IgD-negative memory B cell (primary cell): Measurements from ENCODE around the gene SLC25A40. TPM values are rescaled to one million over a fixed set of nuclear protein-coding genes. Genes with fewer than 3 reads are reported as not detected.
"Not testable (repeated sequence)": the region's sequence is repeated elsewhere in the genome, so short reads cannot be mapped to it uniquely, and the experiment has no call there.

Source experiments
- H3K27ac Mint-ChIP-seq, 3 donors: one replicate each; pipeline ENCODE4 v1.8.0; 2020 to 2022; ENCODE audit warnings: mild to moderate bottlenecking in 3 of 3, mixed read lengths in 3 of 3, moderate library complexity in 1 of 3
- H3K27me3 Mint-ChIP-seq: one replicate; pipeline ENCODE4 v1.8.0; 2021; ENCODE audit warnings: mixed read lengths
- H3K36me3 Mint-ChIP-seq: one replicate; pipeline ENCODE4 v1.8.0; 2020; ENCODE audit warnings: mild to moderate bottlenecking, mixed read lengths
- H3K4me1 Mint-ChIP-seq, 3 donors: one replicate each; pipeline ENCODE4 v1.8.0; 2020 to 2022; ENCODE audit warnings: mixed read lengths in 3 of 3, mild to moderate bottlenecking in 1 of 3
- H3K4me3 Mint-ChIP-seq, 4 donors: one replicate each; pipeline ENCODE4 v1.8.0; 2020 to 2022; ENCODE audit warnings: mild to moderate bottlenecking in 4 of 4, mixed read lengths in 4 of 4, moderate library complexity in 3 of 4
- H3K9me3 Mint-ChIP-seq, 3 donors: one replicate each; pipeline ENCODE4 v1.8.0; 2020 to 2021; ENCODE audit warnings: mixed read lengths in 3 of 3, mild to moderate bottlenecking in 1 of 3
- polyA plus RNA-seq: library from polyadenylated mRNA; unstranded; fragments of 300-500 nt; fragmentation: Illumina TruSeq; gene quantifications from one replicate; pipeline ENCODE4 v1.2.3, GENCODE V29; 2021

SLC25A40 gene
- polyA plus RNA-seq, 1 donor from 2014 or later: 15.7 TPM

- Mint-ChIP-seq H3K9me3 (peaks cover 0 to 4% (median 2%) of the 10 kb centered on the region in 3 donors), H3K27ac (peak overlapping the region in 1 of 3 donors; percentile 0), H3K36me3 (peaks cover 5% of the 10 kb centered on the region), H3K4me1 (no peaks in the 10 kb centered on the region), H3K4me3 (no peak overlapping the region), H3K27me3 (no peaks in the 10 kb centered on the region)
Observed at GRCh38 chr7:87833130-87833529, 43.0 kb downstream of the SLC25A40 start.

GRCh38 chr7:87831097-87831496, 45.1 kb downstream of the SLC25A40 start:
- H3K27me3 Mint-ChIP-seq: no peaks in the 10 kb centered on the region
- H3K36me3 Mint-ChIP-seq: peaks cover 6% of the 10 kb centered on the region
- H3K4me3 Mint-ChIP-seq: no peak overlapping the region
- H3K9me3 Mint-ChIP-seq: peaks cover 0 to 13% (median 8%) of the 10 kb centered on the region in 3 donors
- H3K27ac Mint-ChIP-seq: no peak overlapping the region
- no peaks in the 10 kb centered on the region for H3K4me1 Mint-ChIP-seq

- H3K9me3 Mint-ChIP-seq: peaks cover 2 to 30% (median 12%) of the 10 kb centered on the region in 3 donors
- H3K36me3 Mint-ChIP-seq, H3K4me1 Mint-ChIP-seq, H3K4me3 Mint-ChIP-seq, H3K27me3 Mint-ChIP-seq, H3K27ac Mint-ChIP-seq: not testable (repeated sequence)
Observed at GRCh38 chr7:87828383-87828782, 47.8 kb downstream of the SLC25A40 start.

- not testable (repeated sequence) for H3K4me3 Mint-ChIP-seq, H3K27me3 Mint-ChIP-seq
- H3K9me3 Mint-ChIP-seq: peaks cover 2 to 30% (median 12%) of the 10 kb centered on the region in 3 donors
Observed at GRCh38 chr7:87825369-87825768, 50.8 kb downstream of the SLC25A40 start.

GRCh38 chr7:87822056-87822455, 54.1 kb downstream of the SLC25A40 start:
- H3K4me1 Mint-ChIP-seq, H3K4me3 Mint-ChIP-seq, H3K27ac Mint-ChIP-seq, H3K36me3 Mint-ChIP-seq, H3K27me3 Mint-ChIP-seq: not testable (repeated sequence)
- H3K9me3 Mint-ChIP-seq: peaks cover 2 to 26% (median 10%) of the 10 kb centered on the region in 3 donors

More at GRCh38 chr7:87825369-87825768, 50.8 kb downstream of the SLC25A40 start:
- H3K4me1 Mint-ChIP-seq, H3K27ac Mint-ChIP-seq, H3K36me3 Mint-ChIP-seq: not testable (repeated sequence)

- H3K4me1 Mint-ChIP-seq: peaks cover 0 to 2% (median 0%) of the 10 kb centered on the region in 3 donors
- no peaks in the 10 kb centered on the region for H3K36me3 Mint-ChIP-seq
- H3K27me3 Mint-ChIP-seq: peaks cover 1% of the 10 kb centered on the region
- H3K9me3 Mint-ChIP-seq: no peaks in the 10 kb centered on the region
- no peak overlapping the region for H3K4me3 Mint-ChIP-seq
- H3K27ac Mint-ChIP-seq: no peak overlapping the region
Observed at GRCh38 chr7:87818336-87818735, 57.8 kb downstream of the SLC25A40 start.

GRCh38 chr7:87816389-87816788, 59.8 kb downstream of the SLC25A40 start:
- peaks cover 1% of the 10 kb centered on the region for H3K36me3 Mint-ChIP-seq
- H3K27ac Mint-ChIP-seq: no peak overlapping the region
- H3K4me1 Mint-ChIP-seq: peaks cover 0 to 2% (median 0%) of the 10 kb centered on the region in 3 donors
- H3K4me3 Mint-ChIP-seq: no peak overlapping the region
- H3K9me3 Mint-ChIP-seq: no peaks in the 10 kb centered on the region
- H3K27me3 Mint-ChIP-seq: peaks cover 1% of the 10 kb centered on the region

- Mint-ChIP-seq H3K36me3 (peaks cover 1% of the 10 kb centered on the region), H3K4me3 (no peak overlapping the region), H3K4me1 (no peaks in the 10 kb centered on the region), H3K9me3 (no peaks in the 10 kb centered on the region), H3K27me3 (no peaks in the 10 kb centered on the region), H3K27ac (no peak overlapping the region)
Observed at GRCh38 chr7:87810726-87811125, 65.4 kb downstream of the SLC25A40 start.

- H3K27ac Mint-ChIP-seq: no peak overlapping the region
- no peaks in the 10 kb centered on the region for H3K27me3 Mint-ChIP-seq
- peaks cover 1% of the 10 kb centered on the region for H3K36me3 Mint-ChIP-seq
- no peaks in the 10 kb centered on the region for H3K9me3 Mint-ChIP-seq
- H3K4me1 Mint-ChIP-seq: no peaks in the 10 kb centered on the region
- H3K4me3 Mint-ChIP-seq: no peak overlapping the region
Observed at GRCh38 chr7:87810130-87810529, 66.0 kb downstream of the SLC25A40 start.

GRCh38 chr7:87806150-87806549, 70.0 kb downstream of the SLC25A40 start:
- Mint-ChIP-seq H3K4me3 (no peak overlapping the region), H3K36me3 (no peaks in the 10 kb centered on the region), H3K9me3 (no peaks in the 10 kb centered on the region), H3K4me1 (no peaks in the 10 kb centered on the region), H3K27ac (no peak overlapping the region), H3K27me3 (no peaks in the 10 kb centered on the region)

- no peaks in the 10 kb centered on the region for H3K4me1 Mint-ChIP-seq
- no peaks in the 10 kb centered on the region for H3K9me3 Mint-ChIP-seq
- H3K27me3 Mint-ChIP-seq: peaks cover 2% of the 10 kb centered on the region
- H3K36me3 Mint-ChIP-seq: no peaks in the 10 kb centered on the region
- H3K27ac Mint-ChIP-seq: no peak overlapping the region
- H3K4me3 Mint-ChIP-seq: no peak overlapping the region
Observed at GRCh38 chr7:87797798-87798403, 78.3 kb downstream of the SLC25A40 start.

- Mint-ChIP-seq H3K36me3 (no peaks in the 10 kb centered on the region), H3K4me3 (no peak overlapping the region), H3K9me3 (no peaks in the 10 kb centered on the region), H3K27ac (no peak overlapping the region), H3K4me1 (no peaks in the 10 kb centered on the region), H3K27me3 (peaks cover 2% of the 10 kb centered on the region)
Observed at GRCh38 chr7:87797395-87797794, 78.8 kb downstream of the SLC25A40 start.

GRCh38 chr7:87785368-87785995, 90.7 kb downstream of the SLC25A40 start:
- Mint-ChIP-seq H3K36me3 (no peaks in the 10 kb centered on the region), H3K4me1 (no peaks in the 10 kb centered on the region), H3K27me3 (peaks cover 6% of the 10 kb centered on the region), H3K27ac (no peak overlapping the region), H3K4me3 (no peak overlapping the region), H3K9me3 (peaks cover 0 to 3% (median 0%) of the 10 kb centered on the region in 3 donors)

- H3K4me3 Mint-ChIP-seq: no peak overlapping the region
- no peaks in the 10 kb centered on the region for H3K36me3 Mint-ChIP-seq
- H3K27me3 Mint-ChIP-seq: peaks cover 6% of the 10 kb centered on the region
- peaks cover 0 to 5% (median 0%) of the 10 kb centered on the region in 3 donors for H3K9me3 Mint-ChIP-seq
- no peaks in the 10 kb centered on the region for H3K4me1 Mint-ChIP-seq
- no peak overlapping the region for H3K27ac Mint-ChIP-seq
Observed at GRCh38 chr7:87784424-87784823, 91.7 kb downstream of the SLC25A40 start.
